Ovary (tissue), 3 donors: ENCODE measurements around the gene P2RY1.

Experiments used
- CTCF ChIP-seq, 3 donors: fragments of 450-650 bp in 2 of 3; fragments of 200-600 bp in 1 of 3; IDR thresholded peaks; one replicate each; pipeline versions ENCODE4 v1.5.1 to v1.8.0; 2016 to 2022; ENCODE audit warnings: antibody characterized with exemption in 3 of 3, mild to moderate bottlenecking in 1 of 3
- POLR2A ChIP-seq: fragments of 450-650 bp; IDR thresholded peaks from one replicate; pipeline ENCODE4 v1.6.1; 2017; ENCODE audit warnings: antibody characterized with exemption, mild to moderate bottlenecking, moderate library complexity
- donor health status: DM: no; HTN: no; CAD: no.

DNA sequence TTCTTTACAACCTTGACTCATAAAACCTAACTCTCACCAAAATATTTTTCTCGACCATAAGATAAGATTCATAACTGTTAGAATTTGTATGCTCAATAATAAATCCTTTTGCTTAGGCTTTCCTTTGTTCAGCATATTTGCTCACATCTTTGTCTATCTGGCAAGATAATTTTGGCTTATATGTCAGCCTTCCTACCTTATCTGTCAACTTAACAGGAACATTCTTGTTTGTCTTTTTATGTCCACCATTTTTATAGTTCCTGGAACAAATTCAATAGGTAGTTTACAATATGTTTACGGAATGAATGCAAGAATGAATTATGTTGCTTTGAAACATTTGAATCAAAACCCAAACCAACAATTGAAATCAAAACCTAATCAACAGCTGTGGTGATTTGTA is 41.0 kb upstream of the P2RY1 start:
- TF ChIP-seq CTCF (IDR thresholded peaks at IDR 0.05) (no peak), POLR2A (no peak)
